PC-3 (cell line): Measurements from ENCODE around the gene ESRRB. TPM values are rescaled to one million over a fixed set of nuclear protein-coding genes. Genes with fewer than 3 reads are reported as not detected.

Experiments
- ATAC-seq: fragments of 200-7000 bp; cut with Tn5 transposase; 2 replicates; pipeline ENCODE4 v1.9.1; 2020; ENCODE audit warnings: mild to moderate bottlenecking, moderate library complexity
- BruUV-seq: library from RNA; stranded (reverse); fragments of 400-500 nt; replicated peaks from 2 replicates; lab custom pipeline; 2021; lab: Mats Ljungman, UMichigan
- CTCF ChIA-PET: fragments of 300-600 bp; sonication (Branson Sonifier 250); formaldehyde crosslinking; loops from one replicate; lab custom pipeline; 2022; ENCODE audit warnings: antibody characterized with exemption; lab: Charles Lee
- POLR2A ChIA-PET: fragments of 300-600 bp; sonication (Branson Sonifier 250); formaldehyde crosslinking; loops from one replicate; lab custom pipeline; 2022; ENCODE audit warnings: antibody characterized with exemption; ENCODE audit not compliant: unreplicated experiment; lab: Charles Lee
- DNase-seq: peaks from one replicate; pipeline ENCODE4 v3.0.0-alpha.2; 2015
- H2AFZ ChIP-seq: fragments of 300-600 bp; sonication (generic); 2 replicates; pipeline ENCODE4 v1.6.0; 2016; ENCODE audit warnings: antibody characterized with exemption, low read length
- H3F3A ChIP-seq: fragments of 300-600 bp; sonication (generic); one replicate; pipeline ENCODE4 v1.6.0; 2017; ENCODE audit warnings: antibody characterized with exemption, low read length, control low read depth, mild to moderate bottlenecking; ENCODE audit not compliant: unreplicated experiment
- H3K27ac ChIP-seq: fragments of 300-600 bp; sonication (generic); 2 replicates; pipeline ENCODE4 v1.5.1; 2016; ENCODE audit warnings: mild to moderate bottlenecking, low read length
- H3K27me3 ChIP-seq: fragments of 300-600 bp; sonication (generic); 2 replicates; pipeline ENCODE4 v1.6.1; 2016; ENCODE audit warnings: low read length, mixed read lengths
- H3K36me3 ChIP-seq: fragments of 300-600 bp; sonication (generic); 2 replicates; pipeline ENCODE4 v1.6.1; 2016; ENCODE audit warnings: low read depth, mixed run types, low read length, mixed read lengths
- H3K4me1 ChIP-seq: fragments of 300-600 bp; sonication (generic); 2 replicates; pipeline ENCODE4 v1.5.1; 2016; ENCODE audit warnings: low read length; ENCODE audit not compliant: insufficient read depth
- H3K4me2 ChIP-seq: fragments of 300-600 bp; sonication (generic); 2 replicates; pipeline ENCODE4 v1.6.0; 2016; ENCODE audit warnings: low read length
- H3K4me3 ChIP-seq: fragments of 300-600 bp; sonication (generic); 2 replicates; pipeline ENCODE4 v1.5.1; 2016; ENCODE audit warnings: mild to moderate bottlenecking, low read length, mixed read lengths
- H3K79me2 ChIP-seq: fragments of 300-600 bp; sonication (generic); 2 replicates; pipeline ENCODE4 v1.6.1; 2017; ENCODE audit warnings: low read length, mixed read lengths
- H3K9ac ChIP-seq: fragments of 300-600 bp; sonication (generic); 2 replicates; pipeline ENCODE4 v1.6.0; 2016; ENCODE audit warnings: mild to moderate bottlenecking, low read length
- H3K9me2 ChIP-seq: fragments of 300-600 bp; sonication (generic); replicated peaks from 2 replicates; pipeline ENCODE4 v1.6.1; 2016; ENCODE audit warnings: mixed run types, low read length, mixed read lengths
- H3K9me3 ChIP-seq: fragments of 300-600 bp; sonication (generic); 2 replicates; pipeline ENCODE4 v1.6.1; 2016; ENCODE audit warnings: low read length, mixed read lengths
- H4K20me1 ChIP-seq: fragments of 300-600 bp; sonication (generic); 2 replicates; pipeline ENCODE4 v1.6.1; 2016; ENCODE audit warnings: low read length, mixed read lengths
- EZH2 ChIP-seq: fragments of 300-600 bp; sonication (generic); IDR thresholded peaks from one replicate; pipeline ENCODE4 v1.6.1; 2017; ENCODE audit warnings: antibody characterized with exemption, mild to moderate bottlenecking, low read length; ENCODE audit not compliant: unreplicated experiment
- EZH2phosphoT487 ChIP-seq: fragments of 300-600 bp; sonication (generic); IDR thresholded peaks from 2 replicates; pipeline ENCODE4 v1.6.1; 2018; ENCODE audit warnings: mild to moderate bottlenecking, antibody characterized with exemption, low read length, borderline replicate concordance
- intact Hi-C: fragments of 100-400 bp; cut with micrococcal nuclease; formaldehyde crosslinking; loops from 2 replicates; pipeline ENCODE4 v1.9.0; 2023
- total RNA-seq: library from RNA; depleted of rRNA; stranded (reverse); fragments of >200 nt; gene quantifications from 2 replicates; pipeline ENCODE4 v1.2.3, GENCODE V29; 2014
- TF ChIP-seq, protein P1 (sequence below): fragments of 300-600 bp; sonication (generic); conservative IDR thresholded peaks from 2 replicates; pipeline ENCODE4 v1.5.1; 2017; ENCODE audit warnings: antibody characterized with exemption, low read depth, mild to moderate bottlenecking, low read length

ESRRB gene
- total RNA-seq, 1 experiment from 2014 or later: not detected

DNA sequence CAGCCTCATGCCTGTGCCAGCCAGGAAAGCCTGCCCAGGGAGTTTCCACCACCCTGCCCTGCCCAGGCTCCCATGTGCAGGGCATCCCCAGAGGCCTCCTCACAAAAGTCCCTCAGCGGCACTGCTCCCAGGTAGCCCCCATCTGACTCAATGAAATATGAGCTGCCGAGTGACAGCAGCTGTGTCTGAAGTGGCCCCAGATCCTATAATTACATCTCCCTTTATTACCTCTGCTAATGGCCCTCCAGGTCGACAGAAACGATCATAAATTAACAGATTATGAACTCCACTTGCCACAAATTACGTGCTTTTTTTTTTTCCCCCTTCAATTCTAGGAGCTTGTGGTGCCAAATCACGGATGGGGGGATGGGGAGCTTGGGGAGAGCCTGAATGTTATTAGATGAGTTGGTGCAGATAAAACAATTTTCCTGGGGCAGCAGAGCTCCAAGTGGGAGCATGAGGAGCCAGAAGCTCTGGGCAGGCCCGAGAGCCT lies 110.4 kb downstream of the ESRRB start:
- no peak overlapping the region for H3K4me3 ChIP-seq
- no peak overlapping the region for H2AFZ ChIP-seq
- DNase-seq (no peak), ATAC-seq (no peak)
- peaks cover 53% of the 10 kb centered on the region for H3K27me3 ChIP-seq
- no peak overlapping the region for H3K9ac ChIP-seq
- no TSS peak for BruUV-seq
- no peak overlapping the region for H3K27ac ChIP-seq
- H4K20me1 ChIP-seq: no peaks in the 10 kb centered on the region
- no peaks in the 10 kb centered on the region for H3K9me3 ChIP-seq
- H3K4me1 ChIP-seq: no peaks in the 10 kb centered on the region
- intact Hi-C loops: no loop called here
- ChIA-PET POLR2A (no interaction called here), CTCF (no interaction called here)
- H3F3A ChIP-seq: no peaks in the 10 kb centered on the region
- no peaks in the 10 kb centered on the region for H3K79me2 ChIP-seq
- TF ChIP-seq, protein P1, sequence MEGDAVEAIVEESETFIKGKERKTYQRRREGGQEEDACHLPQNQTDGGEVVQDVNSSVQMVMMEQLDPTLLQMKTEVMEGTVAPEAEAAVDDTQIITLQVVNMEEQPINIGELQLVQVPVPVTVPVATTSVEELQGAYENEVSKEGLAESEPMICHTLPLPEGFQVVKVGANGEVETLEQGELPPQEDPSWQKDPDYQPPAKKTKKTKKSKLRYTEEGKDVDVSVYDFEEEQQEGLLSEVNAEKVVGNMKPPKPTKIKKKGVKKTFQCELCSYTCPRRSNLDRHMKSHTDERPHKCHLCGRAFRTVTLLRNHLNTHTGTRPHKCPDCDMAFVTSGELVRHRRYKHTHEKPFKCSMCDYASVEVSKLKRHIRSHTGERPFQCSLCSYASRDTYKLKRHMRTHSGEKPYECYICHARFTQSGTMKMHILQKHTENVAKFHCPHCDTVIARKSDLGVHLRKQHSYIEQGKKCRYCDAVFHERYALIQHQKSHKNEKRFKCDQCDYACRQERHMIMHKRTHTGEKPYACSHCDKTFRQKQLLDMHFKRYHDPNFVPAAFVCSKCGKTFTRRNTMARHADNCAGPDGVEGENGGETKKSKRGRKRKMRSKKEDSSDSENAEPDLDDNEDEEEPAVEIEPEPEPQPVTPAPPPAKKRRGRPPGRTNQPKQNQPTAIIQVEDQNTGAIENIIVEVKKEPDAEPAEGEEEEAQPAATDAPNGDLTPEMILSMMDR: no peak
- TF ChIP-seq EZH2: no peak
- no peak for TF ChIP-seq EZH2phosphoT487
- no peaks in the 10 kb centered on the region for H3K36me3 ChIP-seq
- no peaks in the 10 kb centered on the region for H3K9me2 ChIP-seq
- H3K4me2 ChIP-seq: no peak overlapping the region

DNA sequence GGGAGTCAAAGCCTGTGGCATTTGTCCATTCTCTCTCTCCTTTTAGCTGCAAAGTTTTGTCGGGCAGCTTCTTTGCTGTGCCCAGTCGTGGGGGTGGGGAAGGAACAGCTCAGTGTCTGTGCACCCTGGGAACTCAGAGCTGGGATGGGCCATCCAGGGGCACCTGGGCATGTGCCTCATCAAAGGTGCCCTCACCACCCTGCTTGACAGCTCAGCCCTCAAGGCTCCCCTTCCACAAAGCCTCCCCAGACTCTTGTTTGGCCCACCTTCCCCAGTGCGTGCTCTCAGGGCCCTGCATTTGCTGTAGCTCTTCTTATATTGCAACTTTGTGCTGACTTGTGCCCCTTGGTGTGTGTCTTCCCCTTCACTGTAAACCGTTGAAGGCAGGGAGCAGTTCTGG lies 112.6 kb downstream of the ESRRB start:
- ChIA-PET POLR2A (no interaction called here), CTCF (no interaction called here)
- intact Hi-C loops: no loop called here
- no peaks in the 10 kb centered on the region for H3K36me3 ChIP-seq
- H3K4me2 ChIP-seq: no peak overlapping the region
- peaks cover 40% of the 10 kb centered on the region for H3K27me3 ChIP-seq
- H3K4me3 ChIP-seq: no peak overlapping the region
- BruUV-seq: no TSS peak
- no peaks in the 10 kb centered on the region for H3K4me1 ChIP-seq
- no peak overlapping the region for H2AFZ ChIP-seq
- no peak for ATAC-seq
- H3K9me2 ChIP-seq: no peaks in the 10 kb centered on the region
- no peaks in the 10 kb centered on the region for H4K20me1 ChIP-seq
- no peak overlapping the region for H3K27ac ChIP-seq
- H3K9me3 ChIP-seq: no peaks in the 10 kb centered on the region
- no peaks in the 10 kb centered on the region for H3K79me2 ChIP-seq
- no peaks in the 10 kb centered on the region for H3F3A ChIP-seq
- no peak overlapping the region for H3K9ac ChIP-seq
- DNase-seq: no peak
- TF ChIP-seq, protein P1: no peak
- TF ChIP-seq EZH2 (no peak), EZH2phosphoT487 (no peak)

DNA sequence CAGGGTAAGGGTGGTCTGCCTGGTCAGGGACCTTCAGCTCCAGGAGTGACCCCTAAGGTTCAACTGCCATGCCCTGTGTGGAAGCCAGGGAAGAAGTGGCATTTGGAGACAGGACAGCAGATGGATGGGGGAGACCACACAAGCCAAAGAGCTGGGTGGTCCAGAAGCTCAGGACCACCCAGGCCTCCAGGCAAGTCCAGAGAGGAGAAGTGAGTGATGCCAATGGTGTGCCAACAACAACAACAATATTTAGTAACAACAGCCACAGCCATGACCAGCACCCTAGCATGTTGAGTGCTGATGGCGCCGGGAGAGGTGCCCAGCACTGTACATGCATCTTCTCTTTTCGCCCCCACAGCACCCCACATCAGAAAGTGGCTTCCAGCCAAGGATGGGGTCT lies 113.7 kb downstream of the ESRRB start:
- H2AFZ ChIP-seq: no peak overlapping the region
- H3K27ac ChIP-seq: no peak overlapping the region
- POLR2A ChIA-PET: interaction anchor here (0.6 kb wide), 1 partner anchor 970 kb away, joined by 3 read pairs; no protein-coding TSS in a partner anchor
- BruUV-seq: no TSS peak
- CTCF ChIA-PET: no interaction called here
- H3K4me1 ChIP-seq: no peaks in the 10 kb centered on the region
- no peaks in the 10 kb centered on the region for H3K79me2 ChIP-seq
- no peaks in the 10 kb centered on the region for H3K9me2 ChIP-seq
- peaks cover 46% of the 10 kb centered on the region for H3K27me3 ChIP-seq
- ATAC-seq (no peak), DNase-seq (no peak)
- no peak overlapping the region for H3K4me3 ChIP-seq
- no peaks in the 10 kb centered on the region for H3K36me3 ChIP-seq
- H3K9me3 ChIP-seq: no peaks in the 10 kb centered on the region
- TF ChIP-seq EZH2 (no peak), EZH2phosphoT487 (no peak)
- TF ChIP-seq, protein P1: no peak
- H3K4me2 ChIP-seq: no peak overlapping the region
- intact Hi-C loops: no loop called here
- no peaks in the 10 kb centered on the region for H4K20me1 ChIP-seq
- H3F3A ChIP-seq: no peaks in the 10 kb centered on the region
- no peak overlapping the region for H3K9ac ChIP-seq
